ENCODE data around the gene F8A3.

Gene F8A3

GRCh38 chrX:155417769-155418168, 40.7 kb downstream of the F8A3 start:
- TF ChIP-seq TAF1 (IDR thresholded peaks at IDR 0.05; ENCODE audit: borderline replicate concordance, insufficient read depth, low read length) (no peak), SIN3A (IDR thresholded peaks at IDR 0.05; ENCODE audit: borderline replicate concordance, insufficient read depth, low read length) (no peak), FOXP2 (optimal IDR thresholded peaks at IDR 0.05; ENCODE audit: borderline replicate concordance, extremely low read depth, extremely low read length, insufficient read depth) (no peak), POLR2AphosphoS5 (IDR thresholded peaks at IDR 0.05; ENCODE audit: low read depth, low read length) (no peak)
- TF ChIP-seq, protein P1, sequence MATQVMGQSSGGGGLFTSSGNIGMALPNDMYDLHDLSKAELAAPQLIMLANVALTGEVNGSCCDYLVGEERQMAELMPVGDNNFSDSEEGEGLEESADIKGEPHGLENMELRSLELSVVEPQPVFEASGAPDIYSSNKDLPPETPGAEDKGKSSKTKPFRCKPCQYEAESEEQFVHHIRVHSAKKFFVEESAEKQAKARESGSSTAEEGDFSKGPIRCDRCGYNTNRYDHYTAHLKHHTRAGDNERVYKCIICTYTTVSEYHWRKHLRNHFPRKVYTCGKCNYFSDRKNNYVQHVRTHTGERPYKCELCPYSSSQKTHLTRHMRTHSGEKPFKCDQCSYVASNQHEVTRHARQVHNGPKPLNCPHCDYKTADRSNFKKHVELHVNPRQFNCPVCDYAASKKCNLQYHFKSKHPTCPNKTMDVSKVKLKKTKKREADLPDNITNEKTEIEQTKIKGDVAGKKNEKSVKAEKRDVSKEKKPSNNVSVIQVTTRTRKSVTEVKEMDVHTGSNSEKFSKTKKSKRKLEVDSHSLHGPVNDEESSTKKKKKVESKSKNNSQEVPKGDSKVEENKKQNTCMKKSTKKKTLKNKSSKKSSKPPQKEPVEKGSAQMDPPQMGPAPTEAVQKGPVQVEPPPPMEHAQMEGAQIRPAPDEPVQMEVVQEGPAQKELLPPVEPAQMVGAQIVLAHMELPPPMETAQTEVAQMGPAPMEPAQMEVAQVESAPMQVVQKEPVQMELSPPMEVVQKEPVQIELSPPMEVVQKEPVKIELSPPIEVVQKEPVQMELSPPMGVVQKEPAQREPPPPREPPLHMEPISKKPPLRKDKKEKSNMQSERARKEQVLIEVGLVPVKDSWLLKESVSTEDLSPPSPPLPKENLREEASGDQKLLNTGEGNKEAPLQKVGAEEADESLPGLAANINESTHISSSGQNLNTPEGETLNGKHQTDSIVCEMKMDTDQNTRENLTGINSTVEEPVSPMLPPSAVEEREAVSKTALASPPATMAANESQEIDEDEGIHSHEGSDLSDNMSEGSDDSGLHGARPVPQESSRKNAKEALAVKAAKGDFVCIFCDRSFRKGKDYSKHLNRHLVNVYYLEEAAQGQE (IDR thresholded peaks at IDR 0.05; ENCODE audit: insufficient read depth in 1 of 2, low read depth in 2 of 2, low read length in 2 of 2): no peak
